ENCODE results near the gene TFAM. TPM values are rescaled to one million over a fixed set of nuclear protein-coding genes. Genes with fewer than 3 reads are reported as not detected.
"Not testable (repeated sequence)": the region's sequence is repeated elsewhere in the genome, so short reads cannot be mapped to it uniquely, and the experiment has no call there.

Gene TFAM
- total and polyA plus RNA-seq, 8 donors, result 2.1 to 17.1 (median 11.7) TPM

DNA sequence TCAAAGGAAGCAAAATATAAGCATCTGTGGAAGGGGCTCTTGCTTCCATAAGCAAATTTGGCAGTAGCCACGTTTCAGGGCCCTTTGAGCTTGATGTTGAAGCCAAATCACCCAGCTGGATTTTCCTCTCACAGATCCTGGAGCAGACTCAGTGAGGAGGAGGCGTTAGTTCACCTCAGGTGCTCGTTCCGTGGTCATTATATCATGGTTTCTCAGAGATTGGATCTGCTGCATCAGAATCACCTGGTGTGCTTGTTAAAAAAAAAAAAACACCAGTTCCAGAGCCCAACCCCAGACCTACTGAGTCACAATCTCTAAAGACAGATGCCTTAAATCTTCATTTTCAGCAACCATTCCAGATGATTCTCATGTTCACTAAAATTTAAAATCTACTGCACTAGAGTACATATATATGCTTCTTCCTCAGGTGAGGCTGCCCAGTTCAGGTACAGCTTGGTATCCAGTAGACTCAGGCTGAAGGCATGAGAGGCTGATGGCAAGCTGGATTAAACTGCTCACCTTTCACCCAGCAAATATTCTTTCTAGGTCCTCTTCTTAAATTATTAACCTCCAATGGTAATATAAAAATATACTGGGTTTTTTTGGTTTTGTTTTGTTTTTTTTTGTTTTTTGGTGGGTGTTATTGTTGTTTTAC, 24.9 kb downstream of the TFAM start:
- no peaks in the 10 kb centered on the region for H3K36me3 ChIP-seq
- no peak overlapping the region for H3K4me3 ChIP-seq
- no peaks in the 10 kb centered on the region for H3K27me3 ChIP-seq
- intact Hi-C loops (cut with DNase I), result no loop called here
- ATAC-seq (no peak), DNase-seq (no peak), FAIRE-seq (no peak)
- 55 to 58% methylated on average over 4 of the region's 4 CpGs for WGBS, 2 donors
- no peaks in the 10 kb centered on the region for H3K9me3 ChIP-seq
- TF ChIP-seq, protein P1, sequence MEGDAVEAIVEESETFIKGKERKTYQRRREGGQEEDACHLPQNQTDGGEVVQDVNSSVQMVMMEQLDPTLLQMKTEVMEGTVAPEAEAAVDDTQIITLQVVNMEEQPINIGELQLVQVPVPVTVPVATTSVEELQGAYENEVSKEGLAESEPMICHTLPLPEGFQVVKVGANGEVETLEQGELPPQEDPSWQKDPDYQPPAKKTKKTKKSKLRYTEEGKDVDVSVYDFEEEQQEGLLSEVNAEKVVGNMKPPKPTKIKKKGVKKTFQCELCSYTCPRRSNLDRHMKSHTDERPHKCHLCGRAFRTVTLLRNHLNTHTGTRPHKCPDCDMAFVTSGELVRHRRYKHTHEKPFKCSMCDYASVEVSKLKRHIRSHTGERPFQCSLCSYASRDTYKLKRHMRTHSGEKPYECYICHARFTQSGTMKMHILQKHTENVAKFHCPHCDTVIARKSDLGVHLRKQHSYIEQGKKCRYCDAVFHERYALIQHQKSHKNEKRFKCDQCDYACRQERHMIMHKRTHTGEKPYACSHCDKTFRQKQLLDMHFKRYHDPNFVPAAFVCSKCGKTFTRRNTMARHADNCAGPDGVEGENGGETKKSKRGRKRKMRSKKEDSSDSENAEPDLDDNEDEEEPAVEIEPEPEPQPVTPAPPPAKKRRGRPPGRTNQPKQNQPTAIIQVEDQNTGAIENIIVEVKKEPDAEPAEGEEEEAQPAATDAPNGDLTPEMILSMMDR (IDR thresholded peaks at IDR 0.05), result no peak
- H3K4me1 ChIP-seq, result no peaks in the 10 kb centered on the region
- no peak overlapping the region for H3K27ac ChIP-seq

DNA sequence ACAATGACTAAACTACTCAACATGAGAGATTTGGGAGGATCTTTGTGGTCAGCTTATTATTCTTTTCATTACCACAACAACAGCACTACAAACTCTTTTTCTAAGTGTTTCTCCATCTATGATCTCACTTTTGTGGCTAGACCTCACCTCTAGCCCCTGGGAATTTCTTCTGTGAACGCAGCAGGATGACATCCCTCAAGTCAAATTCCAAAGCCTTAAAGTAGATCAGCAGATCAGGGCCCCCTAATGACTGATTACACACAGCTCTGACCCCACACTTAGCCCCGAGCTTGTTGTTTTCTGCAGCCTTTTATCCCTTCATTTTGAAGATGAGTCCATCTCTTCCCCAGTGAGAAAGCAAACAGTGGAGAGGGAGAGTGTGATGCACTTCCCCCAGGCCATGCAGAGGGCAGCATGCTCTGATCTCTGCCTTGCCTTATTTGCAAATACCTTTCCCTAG, 27.3 kb downstream of the TFAM start:
- FAIRE-seq, result no peak
- TF ChIP-seq, protein P1 (IDR thresholded peaks at IDR 0.05), result no peak
- 45 to 61% methylated on average over 2 of the region's 2 CpGs for WGBS, 2 donors

DNA sequence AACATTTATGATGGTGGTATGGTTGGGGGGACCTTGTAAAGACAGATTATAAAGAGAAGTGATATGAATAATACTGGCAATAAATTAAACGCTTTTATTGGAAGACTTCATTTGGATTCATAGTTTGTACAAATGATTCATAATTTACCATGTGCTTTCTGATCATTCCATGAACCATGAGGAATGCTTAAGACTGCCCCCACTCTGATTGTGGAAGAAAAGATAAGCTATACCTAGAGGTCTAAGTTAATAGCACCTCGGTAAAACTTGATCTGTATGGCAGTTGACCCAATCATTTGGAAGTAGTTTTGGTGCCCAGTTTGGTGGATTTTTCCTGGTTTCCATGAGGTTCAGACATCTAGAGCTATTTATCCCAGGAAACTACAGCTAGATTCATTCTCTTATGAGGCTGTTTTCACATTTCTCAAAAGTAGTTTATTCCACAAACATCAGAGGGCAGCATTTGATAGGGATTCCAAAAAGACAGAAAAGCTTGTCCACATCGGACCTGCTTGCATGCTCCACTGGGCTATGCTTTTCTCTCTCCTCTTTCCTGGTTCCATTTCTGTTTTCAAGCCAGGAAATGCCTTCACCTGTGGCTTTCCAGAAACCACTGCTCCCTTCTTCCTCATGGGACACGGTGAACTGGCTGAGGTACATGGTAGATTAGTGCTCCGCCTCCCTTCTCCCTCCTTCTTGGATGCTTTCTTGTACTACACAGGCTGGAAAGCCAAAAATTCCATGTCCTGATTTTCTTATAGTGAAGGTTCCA, 29.2 kb downstream of the TFAM start:
- no peak overlapping the region for H3K4me3 ChIP-seq
- ATAC-seq (peak; percentile 71 to 92 (median 88)), FAIRE-seq (no peak), DNase-seq (peak in 1 of 6 donors; percentile 20)
- H3K9me3 ChIP-seq, result no peaks in the 10 kb centered on the region
- 29 to 31% methylated on average over 5 of the region's 5 CpGs for WGBS, 2 donors
- intact Hi-C loops (cut with DNase I), result no loop called here
- no peaks in the 10 kb centered on the region for H3K36me3 ChIP-seq
- no peaks in the 10 kb centered on the region for H3K4me1 ChIP-seq
- TF ChIP-seq, protein P1 (IDR thresholded peaks at IDR 0.05), result peak in 1 of 4 donors; percentile 22
- H3K27me3 ChIP-seq, result no peaks in the 10 kb centered on the region
- peak overlapping the region in 2 of 4 donors; percentile 31 to 62 for H3K27ac ChIP-seq

More for the DNA sequence above, 27.3 kb downstream of the TFAM start:
- Histone ChIP-seq H3K9me3 (no peaks in the 10 kb centered on the region), H3K27ac (no peak overlapping the region), H3K4me1 (no peaks in the 10 kb centered on the region), H3K4me3 (no peak overlapping the region), H3K27me3 (no peaks in the 10 kb centered on the region), H3K36me3 (no peaks in the 10 kb centered on the region)
- ATAC-seq, result no peak
- no peak for DNase-seq
- intact Hi-C loops (cut with DNase I), result no loop called here

DNA sequence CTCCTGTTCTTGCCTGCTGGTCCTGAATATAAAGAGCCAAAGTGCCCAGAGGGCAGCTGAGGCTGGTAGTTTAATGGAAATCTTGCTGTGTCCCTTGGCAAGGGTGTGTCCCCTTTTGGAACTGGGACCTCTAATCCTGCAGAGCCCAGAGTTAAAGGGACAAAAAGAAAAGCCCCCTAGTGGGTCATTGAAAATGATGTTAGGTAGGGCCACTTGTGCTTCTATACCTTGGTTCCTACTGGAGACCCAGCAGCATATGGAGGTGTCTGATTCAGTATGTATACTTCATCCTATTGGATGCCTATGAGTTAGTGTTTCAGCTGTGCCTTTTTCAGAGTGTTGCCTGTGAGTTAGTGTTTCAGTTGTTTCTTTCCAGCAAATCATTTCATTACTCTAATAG, 30.5 kb downstream of the TFAM start:
- intact Hi-C loops (cut with DNase I), result no loop called here
- Histone ChIP-seq H3K36me3 (no peaks in the 10 kb centered on the region), H3K9me3 (no peaks in the 10 kb centered on the region), H3K27ac (no peak overlapping the region), H3K4me1 (no peaks in the 10 kb centered on the region), H3K4me3 (no peak overlapping the region), H3K27me3 (no peaks in the 10 kb centered on the region)
- DNase-seq (no peak), ATAC-seq (no peak), FAIRE-seq (no peak)
- TF ChIP-seq, protein P1 (IDR thresholded peaks at IDR 0.05), result no peak

DNA sequence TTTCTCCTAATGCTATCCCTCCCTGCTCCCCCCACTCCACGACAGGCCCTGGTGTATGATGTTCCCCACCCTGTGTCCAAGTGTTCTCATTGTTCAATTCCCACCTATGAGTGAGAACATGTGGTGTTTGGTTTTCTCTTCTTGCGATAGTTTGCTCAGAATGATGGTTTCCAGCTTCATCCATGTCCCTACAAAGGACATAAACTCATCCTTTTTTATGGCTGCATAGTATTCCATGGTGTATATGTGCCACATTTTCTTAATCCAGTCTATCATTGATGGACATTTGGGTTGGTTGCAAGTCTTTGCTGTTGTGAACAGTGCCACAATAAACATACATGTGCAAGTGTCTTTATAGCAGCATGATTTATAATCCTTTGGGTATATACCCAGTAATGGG, 32.7 kb downstream of the TFAM start:
- intact Hi-C loops (cut with DNase I); H3K27me3 ChIP-seq; H3K4me3 ChIP-seq; ATAC-seq; H3K4me1 ChIP-seq; FAIRE-seq; DNase-seq; H3K9me3 ChIP-seq; H3K27ac ChIP-seq; H3K36me3 ChIP-seq: not testable (repeated sequence)
- 83 to 85% methylated on average over 2 of the region's 2 CpGs for WGBS, 2 donors

Measured in pancreas (tissue), 10 donors.